ENCODE results near the gene CALU. TPM values are rescaled to one million over a fixed set of nuclear protein-coding genes. Genes with fewer than 3 reads are reported as not detected.

The CALU gene
- total RNA-seq, 1 donor from 2014 or later, result 210 TPM

DNA sequence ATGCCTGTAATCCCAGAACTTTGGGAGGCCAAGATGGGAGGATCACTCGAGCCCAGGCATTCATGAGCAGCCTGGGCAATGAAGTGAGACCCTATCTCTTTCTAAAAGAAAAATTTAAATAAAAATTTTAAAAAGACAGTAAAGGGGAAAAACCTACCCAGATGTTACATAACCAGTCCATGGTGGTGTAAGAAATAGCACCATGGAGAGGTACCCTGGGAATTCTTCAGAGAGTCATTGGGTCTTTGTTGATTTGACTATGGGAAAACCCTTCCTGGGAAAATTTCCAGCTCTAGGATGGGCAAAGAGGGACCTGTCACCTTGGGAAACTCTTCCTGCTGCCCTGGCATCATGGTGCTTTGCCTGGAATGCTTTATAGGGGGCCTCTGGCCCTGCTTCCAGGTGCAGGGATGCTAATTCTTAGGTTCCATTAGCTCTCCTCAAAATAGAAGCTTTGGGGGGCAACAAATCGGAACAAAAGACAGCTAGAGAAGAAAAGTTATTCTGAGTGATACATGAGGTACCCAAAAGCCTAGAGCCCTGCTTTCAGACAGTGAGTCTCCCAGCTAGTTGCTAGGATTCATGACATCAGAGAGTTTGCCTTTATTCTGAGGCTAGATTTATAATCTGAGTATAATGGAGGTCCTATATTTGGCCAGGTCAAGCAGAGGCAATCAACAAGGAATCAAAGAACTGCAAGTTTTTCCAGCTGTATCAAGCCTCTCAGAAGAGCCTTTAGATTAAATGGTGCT lies 62.7 kb downstream of the CALU start:
- DNase-seq (ENCODE audit: low read depth), result no peak
- Histone ChIP-seq H3K27me3 (ENCODE audit: control insufficient read depth, insufficient read depth, low read length) (no peaks in the 10 kb centered on the region), H3K36me3 (ENCODE audit: control insufficient read depth, insufficient read depth, low read length) (no peaks in the 10 kb centered on the region), H3K4me3 (ENCODE audit: low read depth, low read length) (no peak overlapping the region)
- no peak for TF ChIP-seq CTCF (IDR thresholded peaks at IDR 0.05; ENCODE audit: insufficient read depth, low read length, poor library complexity, severe bottlenecking)

DNA sequence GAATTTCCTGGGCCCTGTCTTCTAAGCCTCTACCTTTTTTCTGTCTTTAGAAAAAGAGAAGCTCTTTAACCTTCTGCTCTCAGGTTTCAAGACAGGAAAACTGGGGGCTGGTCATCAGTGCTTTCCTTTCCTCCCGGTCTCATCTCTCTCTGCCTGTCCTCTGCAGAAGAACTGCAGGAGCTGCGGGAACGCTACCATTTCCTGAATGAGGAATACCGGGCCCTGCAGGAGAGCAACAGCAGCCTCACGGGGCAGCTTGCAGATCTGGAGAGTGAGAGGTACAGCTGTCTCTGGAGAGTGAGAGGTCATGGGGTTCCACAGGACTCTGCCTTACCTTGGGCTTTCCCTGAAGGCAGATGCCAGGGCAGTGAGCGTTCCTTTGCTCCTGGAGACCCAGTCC lies 65.3 kb downstream of the CALU start:
- no peak for TF ChIP-seq CTCF (IDR thresholded peaks at IDR 0.05; ENCODE audit: insufficient read depth, low read length, poor library complexity, severe bottlenecking)
- Histone ChIP-seq H3K27me3 (ENCODE audit: control insufficient read depth, insufficient read depth, low read length) (no peaks in the 10 kb centered on the region), H3K36me3 (ENCODE audit: control insufficient read depth, insufficient read depth, low read length) (no peaks in the 10 kb centered on the region), H3K4me3 (ENCODE audit: low read depth, low read length) (no peak overlapping the region)
- no peak for DNase-seq (ENCODE audit: low read depth)

GRCh38 chr7:128805225-128805624 lies 66.1 kb downstream of the CALU start:
- no peak for TF ChIP-seq CTCF (IDR thresholded peaks at IDR 0.05; ENCODE audit: insufficient read depth, low read length, poor library complexity, severe bottlenecking)
- no peaks in the 10 kb centered on the region for H3K27me3 ChIP-seq (ENCODE audit: control insufficient read depth, insufficient read depth, low read length)
- no peaks in the 10 kb centered on the region for H3K36me3 ChIP-seq (ENCODE audit: control insufficient read depth, insufficient read depth, low read length)
- no peak for DNase-seq (ENCODE audit: low read depth)
- H3K4me3 ChIP-seq (ENCODE audit: low read depth, low read length), result no peak overlapping the region

DNA sequence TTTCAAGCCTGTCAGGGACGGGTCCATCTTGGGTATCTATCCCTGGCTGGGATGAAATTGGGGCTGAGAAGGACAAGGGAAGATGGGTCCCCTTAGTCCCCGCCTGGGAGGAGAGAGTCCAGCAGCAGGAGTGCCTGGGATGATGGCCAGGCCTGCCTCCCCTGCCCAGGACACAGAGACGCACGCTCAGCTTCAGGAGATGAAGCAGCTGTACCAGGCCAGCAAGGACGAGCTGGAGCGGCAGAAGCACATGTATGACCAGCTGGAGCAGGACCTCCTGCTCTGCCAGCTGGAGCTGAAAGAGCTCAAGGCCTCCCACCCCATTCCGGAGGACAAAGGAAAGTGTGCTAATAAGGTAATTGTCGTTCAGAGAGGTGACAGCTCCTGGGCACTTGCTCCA lies 68.0 kb downstream of the CALU start:
- TF ChIP-seq CTCF (IDR thresholded peaks at IDR 0.05; ENCODE audit: insufficient read depth, low read length, poor library complexity, severe bottlenecking), result no peak

DNA sequence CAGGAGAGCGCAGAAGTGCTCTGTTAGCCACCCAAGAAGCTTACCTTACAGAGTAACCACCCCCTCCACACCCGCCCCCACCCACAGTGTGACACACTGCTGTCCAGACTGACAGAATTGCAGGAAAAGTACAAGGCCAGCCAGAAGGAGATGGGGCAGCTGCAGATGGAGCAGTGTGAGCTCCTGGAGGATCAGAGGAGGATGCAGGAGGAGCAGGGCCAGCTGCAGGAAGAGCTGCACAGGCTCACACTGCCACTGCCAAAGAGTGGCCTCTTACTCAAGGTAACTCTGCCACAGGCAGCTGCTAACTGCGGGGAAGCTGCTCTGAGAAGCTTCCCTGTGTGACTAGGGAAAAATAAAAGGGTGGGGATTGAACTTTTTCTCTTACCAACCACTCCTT lies 70.2 kb downstream of the CALU start:
- no peak for TF ChIP-seq CTCF (IDR thresholded peaks at IDR 0.05; ENCODE audit: insufficient read depth, low read length, poor library complexity, severe bottlenecking)
- Histone ChIP-seq H3K4me3 (ENCODE audit: low read depth, low read length) (no peak overlapping the region), H3K36me3 (ENCODE audit: control insufficient read depth, insufficient read depth, low read length) (no peaks in the 10 kb centered on the region), H3K27me3 (ENCODE audit: control insufficient read depth, insufficient read depth, low read length) (no peaks in the 10 kb centered on the region)
- DNase-seq (ENCODE audit: low read depth), result no peak

More for the DNA sequence above, 68.0 kb downstream of the CALU start:
- Histone ChIP-seq H3K27me3 (ENCODE audit: control insufficient read depth, insufficient read depth, low read length) (no peaks in the 10 kb centered on the region), H3K4me3 (ENCODE audit: low read depth, low read length) (no peak overlapping the region), H3K36me3 (ENCODE audit: control insufficient read depth, insufficient read depth, low read length) (no peaks in the 10 kb centered on the region)
- no peak for DNase-seq (ENCODE audit: low read depth)

- DNase-seq (ENCODE audit: low read depth), result no peak
- TF ChIP-seq CTCF (IDR thresholded peaks at IDR 0.05; ENCODE audit: insufficient read depth, low read length, poor library complexity, severe bottlenecking), result no peak
- no peaks in the 10 kb centered on the region for H3K36me3 ChIP-seq (ENCODE audit: control insufficient read depth, insufficient read depth, low read length)
- H3K4me3 ChIP-seq (ENCODE audit: low read depth, low read length), result no peak overlapping the region
- no peaks in the 10 kb centered on the region for H3K27me3 ChIP-seq (ENCODE audit: control insufficient read depth, insufficient read depth, low read length)
These were observed 71.3 kb downstream of the CALU start for GRCh38 chr7:128810473-128810872.

Measured in kidney epithelial cell (primary cell).